Activated T-helper 1 cell treated with Interleukin-2 at 50 U/mL for 16 hours (primary cell): ENCODE results near the gene FEZF2.

Source experiments
- DNase-seq: peaks from one replicate; pipeline ENCODE4 v3.0.0-alpha.2; 2020; ENCODE audit warnings: low read depth

FEZF2 gene

GRCh38 chr3:62372621-62373041 lies 719 bp downstream of the FEZF2 start:
- DNase-seq: no peak

- DNase-seq: no peak
These were observed 1.4 kb downstream of the FEZF2 start for GRCh38 chr3:62371720-62372591.

- no peak for DNase-seq
These were observed 2.3 kb downstream of the FEZF2 start for GRCh38 chr3:62370858-62371719.

- DNase-seq: no peak
These were observed 3.1 kb downstream of the FEZF2 start for GRCh38 chr3:62370112-62370857.

- no peak for DNase-seq
These were observed 3.9 kb downstream of the FEZF2 start for GRCh38 chr3:62369476-62369743.

- DNase-seq: no peak
These were observed 4.5 kb downstream of the FEZF2 start for GRCh38 chr3:62368705-62369475.

- no peak for DNase-seq
These were observed 5.1 kb downstream of the FEZF2 start for GRCh38 chr3:62368290-62368704.

GRCh38 chr3:62367763-62368195 lies 5.6 kb downstream of the FEZF2 start:
- DNase-seq: no peak

- no peak for DNase-seq
These were observed 7.2 kb downstream of the FEZF2 start for GRCh38 chr3:62366126-62366484.

- no peak for DNase-seq
These were observed 7.8 kb downstream of the FEZF2 start for GRCh38 chr3:62365391-62366125.

GRCh38 chr3:62364191-62364590 lies 9.2 kb downstream of the FEZF2 start:
- no peak for DNase-seq

- DNase-seq: no peak
These were observed 10.1 kb downstream of the FEZF2 start for GRCh38 chr3:62363275-62363674.

GRCh38 chr3:62361824-62362223 lies 11.5 kb downstream of the FEZF2 start:
- no peak for DNase-seq

GRCh38 chr3:62361261-62361660 lies 12.1 kb downstream of the FEZF2 start:
- no peak for DNase-seq

- no peak for DNase-seq
These were observed 13.8 kb downstream of the FEZF2 start for GRCh38 chr3:62359531-62359930.

GRCh38 chr3:62356356-62356755 lies 17.0 kb downstream of the FEZF2 start:
- no peak for DNase-seq

GRCh38 chr3:62355703-62356102 lies 17.6 kb downstream of the FEZF2 start:
- no peak for DNase-seq

GRCh38 chr3:62343755-62344154 lies 29.6 kb downstream of the FEZF2 start:
- DNase-seq: no peak

GRCh38 chr3:62335196-62335595 lies 38.2 kb downstream of the FEZF2 start:
- no peak for DNase-seq

- DNase-seq: no peak
These were observed 40.5 kb downstream of the FEZF2 start for GRCh38 chr3:62332835-62333244.

GRCh38 chr3:62332017-62332416 lies 41.3 kb downstream of the FEZF2 start:
- DNase-seq: no peak
